ENCODE results near the gene SEC14L2.
"Not testable (repeated sequence)": the region's sequence is repeated elsewhere in the genome, so short reads cannot be mapped to it uniquely, and the experiment has no call there.

The SEC14L2 gene

DNA sequence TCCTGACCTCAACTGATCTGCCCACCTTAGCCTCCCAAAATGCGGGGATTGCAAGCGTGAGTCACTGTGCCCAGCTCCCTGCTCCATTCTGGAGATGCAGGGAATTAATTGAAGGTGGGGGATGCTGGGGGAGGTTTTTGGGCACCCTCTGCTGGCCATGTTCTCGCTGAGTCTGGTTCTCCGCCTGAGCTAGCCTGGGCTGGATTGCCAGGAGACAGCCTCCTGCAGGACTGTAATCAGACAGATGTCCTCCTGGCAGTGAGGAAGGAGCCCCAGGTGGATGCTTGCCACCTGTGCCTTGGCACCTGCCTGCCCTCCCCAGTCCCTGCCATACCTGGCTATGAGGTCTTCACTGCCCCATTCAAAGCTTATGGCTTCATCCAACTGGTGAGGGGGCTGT is 34.1 kb downstream of the SEC14L2 start:
- DNase-seq = no peak

DNA sequence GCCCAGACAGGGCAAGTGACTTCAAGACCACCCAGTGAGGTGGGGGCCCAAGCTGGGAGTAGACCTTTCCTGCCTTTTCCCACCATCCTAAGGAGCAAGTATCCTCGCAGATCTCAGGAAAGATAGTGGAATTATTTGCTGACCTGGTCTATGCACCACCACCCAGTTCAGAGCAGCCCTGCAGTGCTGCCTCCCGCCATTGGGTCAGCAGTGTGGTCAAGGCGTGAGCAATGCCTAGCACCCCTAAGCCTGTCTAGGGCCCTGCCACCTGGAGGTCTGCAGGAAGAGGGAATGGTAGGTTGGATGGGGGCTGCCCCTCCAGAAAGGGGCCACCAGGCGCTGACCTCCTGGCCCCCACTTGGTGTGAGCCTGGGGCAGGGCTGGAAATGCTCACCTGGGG is 35.3 kb downstream of the SEC14L2 start:
- DNase-seq = no peak

- no peak for DNase-seq
These were observed 35.7 kb downstream of the SEC14L2 start for GRCh38 chr22:30432520-30432919.

- no peak for DNase-seq
These were observed 36.4 kb downstream of the SEC14L2 start for GRCh38 chr22:30433227-30433626.

DNA sequence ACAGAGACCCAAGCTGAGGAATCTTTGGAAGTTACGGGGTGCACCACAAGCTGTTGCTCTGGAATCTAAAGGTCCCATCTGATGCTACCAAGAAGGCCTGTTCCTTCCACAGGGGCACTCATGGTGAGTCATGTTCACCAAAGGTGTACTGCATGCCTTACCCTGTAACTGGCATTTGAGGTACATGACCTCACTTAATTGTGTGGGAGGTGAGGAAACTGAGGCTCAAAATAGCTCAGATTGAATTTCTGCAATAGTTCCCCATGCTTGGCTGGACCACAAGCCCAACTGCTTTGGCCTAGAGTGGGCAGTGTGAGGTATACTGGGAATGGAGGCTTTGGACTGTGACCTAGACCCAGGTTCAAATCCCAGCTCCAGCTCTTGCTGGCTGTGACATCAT is 37.0 kb downstream of the SEC14L2 start:
- DNase-seq = no peak

DNA sequence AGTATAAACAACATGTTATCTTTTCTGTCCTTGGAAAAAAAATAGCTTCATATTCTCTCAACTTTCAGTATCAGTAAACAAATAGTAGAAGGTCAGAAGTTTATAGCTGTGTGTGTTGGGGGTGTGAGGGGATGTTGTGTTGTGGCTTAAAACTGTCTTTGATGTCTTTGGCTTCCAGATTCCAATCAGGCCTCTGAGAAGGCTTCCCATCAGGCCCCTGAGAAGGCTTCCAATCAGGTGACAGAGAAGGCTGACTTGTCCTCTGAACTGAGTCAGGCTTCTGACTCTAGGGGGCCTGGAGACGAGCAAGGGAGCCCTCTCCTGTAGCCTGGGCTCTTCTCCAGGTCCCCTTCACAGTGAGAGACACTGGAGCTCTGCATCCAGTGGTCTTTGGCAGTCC is 38.0 kb downstream of the SEC14L2 start:
- no peak for DNase-seq

GRCh38 chr22:30435674-30436126 is 38.9 kb downstream of the SEC14L2 start:
- peak; percentile 72 for DNase-seq

GRCh38 chr22:30436196-30436595 is 39.4 kb downstream of the SEC14L2 start:
- no peak for DNase-seq

DNA sequence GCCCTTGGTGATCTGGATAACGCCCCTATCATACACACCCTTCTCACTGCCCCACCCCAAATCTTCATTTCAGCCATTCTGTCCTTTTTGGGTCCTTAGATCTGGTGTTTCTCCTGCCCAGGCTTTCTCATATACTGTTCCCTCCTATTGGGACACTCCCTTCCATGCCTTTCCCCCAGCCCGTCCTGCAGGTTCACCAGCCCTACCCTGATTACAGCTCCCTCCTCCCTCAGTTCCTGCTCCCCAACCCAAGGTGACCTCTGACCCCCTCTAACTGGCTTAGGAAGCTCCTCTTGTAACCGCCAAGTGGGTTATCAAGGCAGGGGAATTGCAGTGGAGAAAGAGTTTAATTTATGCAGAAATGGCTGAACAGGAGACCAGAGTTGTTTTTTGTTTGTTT is 41.7 kb downstream of the SEC14L2 start:
- no peak for DNase-seq

GRCh38 chr22:30439226-30439625 is 42.4 kb downstream of the SEC14L2 start:
- no peak for DNase-seq

DNA sequence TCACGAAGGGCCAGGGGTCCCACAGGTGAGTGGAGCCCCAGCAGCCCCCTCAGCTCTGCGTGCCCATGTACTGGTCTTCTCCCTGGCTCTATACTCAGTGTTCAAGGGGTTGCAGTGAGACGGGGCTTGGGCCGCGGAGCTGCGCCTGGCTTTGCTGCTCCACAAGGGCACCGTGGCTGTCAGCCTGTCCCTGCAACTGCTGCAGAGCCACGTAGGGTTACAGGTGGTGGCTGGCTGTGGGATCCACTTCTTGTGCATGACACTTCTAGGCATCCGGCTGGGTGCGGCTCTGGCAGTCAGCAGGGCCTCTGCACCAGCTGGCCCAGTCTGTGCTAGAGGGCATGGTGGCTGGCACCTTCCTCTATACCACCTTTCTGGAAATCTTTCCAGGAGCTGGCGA is 43.0 kb downstream of the SEC14L2 start:
- no peak for DNase-seq

- DNase-seq = no peak
These were observed 44.3 kb downstream of the SEC14L2 start for GRCh38 chr22:30441088-30441487.

GRCh38 chr22:30444632-30445437 is 48.0 kb downstream of the SEC14L2 start:
- no peak for DNase-seq

DNA sequence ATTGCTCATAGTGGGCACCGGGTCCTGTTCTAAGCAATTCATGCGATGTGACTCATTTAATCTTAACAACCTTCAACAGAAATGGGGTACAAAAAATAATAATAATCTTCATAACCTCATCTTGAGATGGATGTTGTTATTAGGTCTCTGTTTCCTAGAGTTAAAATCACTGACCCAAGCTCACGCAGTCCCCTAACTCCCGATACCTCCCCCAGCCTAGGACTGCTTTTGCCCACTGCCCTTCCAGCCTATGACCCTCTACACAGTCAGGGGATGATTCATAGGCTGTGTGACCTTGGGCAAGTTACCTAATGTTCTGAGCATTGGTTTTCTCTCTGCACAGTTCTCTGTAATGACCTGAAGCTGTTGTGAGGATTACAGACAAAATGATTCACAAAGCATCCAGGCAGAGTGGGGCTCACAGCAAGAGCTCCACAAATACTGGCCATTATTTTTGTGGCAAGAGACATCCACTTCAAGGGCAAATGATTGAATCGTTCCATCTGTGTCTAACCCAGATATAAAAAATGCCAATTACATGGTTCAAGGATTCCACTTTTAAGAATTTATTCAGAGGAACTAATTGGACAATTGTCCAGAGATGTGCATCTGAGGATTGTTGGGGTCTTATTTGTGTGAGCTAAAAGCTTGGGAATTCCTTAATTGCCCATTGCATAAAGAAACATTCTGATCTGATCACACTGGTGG is 48.8 kb downstream of the SEC14L2 start:
- DNase-seq = no peak

DNA sequence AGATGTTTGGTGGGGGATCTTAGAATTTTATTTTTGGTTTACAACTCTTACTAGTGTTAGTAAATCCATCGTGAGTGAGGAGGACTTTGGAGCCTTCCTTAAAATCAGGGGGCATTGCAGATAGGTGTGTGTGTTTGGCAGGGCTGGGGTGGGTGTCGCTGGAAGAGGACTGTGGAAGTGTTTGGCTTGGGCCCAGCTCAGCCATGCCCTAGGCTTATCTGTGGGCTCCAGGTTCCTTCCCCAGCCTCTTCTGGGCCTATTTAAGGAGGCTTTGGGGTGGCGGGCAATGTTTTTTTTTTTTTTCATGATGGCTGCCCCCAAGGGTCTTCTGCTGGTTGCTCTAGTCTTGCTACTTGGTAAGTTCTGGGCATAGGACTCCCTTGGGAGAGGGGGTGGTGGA is 50.8 kb downstream of the SEC14L2 start:
- DNase-seq = no peak

DNA sequence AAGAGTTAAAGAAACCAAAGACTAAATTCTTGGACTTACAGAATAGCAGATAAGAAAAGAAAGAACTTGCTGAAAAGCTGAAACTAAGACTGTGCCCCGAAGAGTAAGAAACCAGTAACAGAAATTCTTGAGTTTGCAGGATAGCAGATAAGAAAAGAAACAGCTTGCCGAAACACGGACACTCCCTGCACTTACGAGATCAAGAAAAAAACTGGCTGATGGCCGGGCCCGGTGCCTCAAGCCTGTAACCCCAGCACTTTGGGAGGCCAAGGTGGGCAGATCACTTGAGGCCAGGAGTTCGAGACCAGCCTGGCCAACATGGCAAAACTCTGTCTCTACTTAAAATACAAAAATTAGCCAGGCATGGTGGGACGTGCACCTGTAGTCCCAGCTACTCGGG is 54.7 kb downstream of the SEC14L2 start:
- DNase-seq = not testable (repeated sequence)

- DNase-seq = no peak
These were observed 56.0 kb downstream of the SEC14L2 start for GRCh38 chr22:30452861-30453260.

- DNase-seq = peak; percentile 42
These were observed 57.1 kb downstream of the SEC14L2 start for GRCh38 chr22:30453731-30454510.

DNA sequence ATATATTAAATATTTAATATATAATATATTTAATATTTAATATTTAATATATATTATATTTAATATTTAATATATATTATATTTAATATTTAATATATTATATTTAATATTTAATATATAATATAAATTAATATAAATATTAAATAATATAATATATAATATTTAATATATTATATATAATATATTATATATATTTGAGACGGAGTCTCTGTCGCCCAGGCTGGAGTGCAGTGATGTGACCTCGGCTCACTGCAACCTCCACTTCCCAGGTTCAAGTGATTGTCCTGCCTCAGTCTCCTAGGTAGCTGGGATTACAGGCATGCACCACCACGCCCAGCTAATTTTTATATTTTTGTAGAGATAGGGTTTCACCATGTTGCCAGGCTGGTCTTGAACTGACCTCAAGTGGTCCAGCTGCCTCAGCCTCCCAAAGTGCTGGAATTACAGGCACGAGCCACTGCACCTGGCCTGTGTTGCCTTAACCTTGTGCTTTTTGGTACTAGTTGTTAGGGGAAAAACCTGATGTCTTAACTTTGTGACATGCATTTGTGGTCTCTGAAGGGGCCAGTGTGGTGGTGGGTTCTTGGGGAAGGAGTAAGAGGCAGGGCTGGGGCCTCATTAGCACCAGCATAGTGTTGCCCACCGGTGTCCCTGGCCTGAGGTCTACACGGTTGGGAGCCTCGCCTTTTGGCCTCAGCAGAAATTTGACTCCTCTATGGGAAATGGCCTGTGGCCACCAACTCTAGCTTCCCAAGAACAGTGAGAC is 58.4 kb downstream of the SEC14L2 start:
- DNase-seq = no peak

- DNase-seq = no peak
These were observed 61.2 kb downstream of the SEC14L2 start for GRCh38 chr22:30457981-30458380.

DNA sequence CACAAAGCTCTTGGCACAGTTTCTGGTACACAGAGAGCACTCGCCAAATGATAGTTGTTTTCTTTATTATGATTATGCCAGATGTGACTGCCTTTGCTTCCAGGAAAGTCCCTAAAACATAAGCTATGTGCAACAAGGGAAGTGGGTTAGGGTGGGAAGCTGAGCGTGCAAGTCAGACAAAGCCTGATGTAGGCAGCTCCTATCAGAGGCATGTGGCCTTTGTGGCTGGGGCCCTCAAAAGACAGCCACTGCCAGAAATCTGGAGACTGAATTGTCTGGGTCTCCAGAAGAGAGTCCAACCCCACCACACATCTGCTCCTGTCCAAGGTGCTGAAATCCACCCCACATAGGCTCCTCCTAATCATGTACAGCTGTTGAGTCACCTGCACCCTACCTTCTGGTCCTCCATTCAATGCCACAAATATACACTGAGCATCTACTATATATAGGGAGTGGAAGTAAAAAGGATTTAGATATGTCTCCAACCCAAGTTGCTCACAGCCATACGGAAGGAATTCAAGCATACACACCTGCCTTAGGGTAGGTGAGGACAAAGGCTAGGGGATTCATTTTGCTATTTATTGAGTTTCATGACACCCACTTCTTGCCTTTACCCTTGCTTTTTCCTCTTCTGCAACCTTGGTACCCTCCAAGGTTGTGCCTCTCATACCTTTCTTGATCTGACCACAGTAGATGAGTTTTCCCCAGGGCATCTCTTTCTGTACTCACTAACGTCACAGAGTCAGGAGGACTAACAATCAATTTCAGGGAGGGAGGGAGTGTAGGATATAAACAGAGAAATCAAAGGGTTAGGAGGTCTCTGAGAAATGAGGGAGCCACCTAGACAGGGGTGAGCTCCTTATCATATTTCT is 62.6 kb downstream of the SEC14L2 start:
- DNase-seq = no peak

DNA sequence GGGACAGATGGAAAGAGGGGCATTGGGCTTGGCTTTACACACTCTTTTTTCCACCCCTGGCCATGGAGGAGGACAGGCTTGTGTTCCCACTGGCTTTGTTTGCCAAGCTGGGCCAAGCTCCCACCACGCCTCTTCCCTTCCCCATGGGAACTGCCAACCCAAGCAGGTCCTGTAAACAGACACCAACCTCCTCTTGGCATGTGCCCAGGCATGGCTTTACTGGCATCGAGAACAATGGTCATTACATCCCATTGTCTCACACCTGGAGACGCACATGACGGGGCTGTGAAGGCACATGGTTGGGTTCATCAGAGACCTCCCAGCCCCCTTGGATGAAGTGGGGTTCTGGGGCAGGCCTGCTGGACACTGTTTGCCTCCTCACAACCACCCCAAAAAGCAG is 63.3 kb downstream of the SEC14L2 start:
- DNase-seq = peak; percentile 44
